HFFc6 (cell line): ENCODE data around the gene ARHGAP11A. TPM values are rescaled to one million over a fixed set of nuclear protein-coding genes. Genes with fewer than 3 reads are reported as not detected.

Experiments used
- DNase-seq: peaks from one replicate; pipeline ENCODE4 v3.0.0-alpha.2; 2018
- H3K27ac Mint-ChIP-seq: 2 replicates; pipeline ENCODE4 v1.8.0; 2020; ENCODE audit warnings: mild to moderate bottlenecking, mixed read lengths
- H3K27me3 Mint-ChIP-seq: 2 replicates; pipeline ENCODE4 v1.8.0; 2021; ENCODE audit warnings: mild to moderate bottlenecking, moderate library complexity, mixed read lengths; ENCODE audit not compliant: insufficient read depth
- H3K36me3 Mint-ChIP-seq: 2 replicates; pipeline ENCODE4 v1.8.0; 2021; ENCODE audit warnings: low read depth, mixed read lengths
- H3K4me1 Mint-ChIP-seq: 2 replicates; pipeline ENCODE4 v1.8.0; 2020; ENCODE audit warnings: low read depth, mixed read lengths
- H3K4me3 Mint-ChIP-seq: 2 replicates; pipeline ENCODE4 v1.8.0; 2020; ENCODE audit warnings: mild to moderate bottlenecking, moderate library complexity, mixed read lengths
- H3K9me3 Mint-ChIP-seq: 2 replicates; pipeline ENCODE4 v1.8.0; 2020; ENCODE audit warnings: mild to moderate bottlenecking, mixed read lengths
- CTCF ChIP-seq: fragments of 200-600 bp; sonication (generic); IDR thresholded peaks from 2 replicates; pipeline ENCODE4 v1.5.0; 2021; ENCODE audit warnings: antibody characterized with exemption, mild to moderate bottlenecking
- total RNA-seq, 6 experiments: library from RNA; stranded (reverse); fragmentation: NEBNext Ultra II Directional; extraction: Animal tissue kit (Norgen Biotek cat#: 25700); gene quantifications; 2 replicates in 1 of 6; 3 replicates in 5 of 6; pipeline ENCODE4 v1.2.3, GENCODE V29; 2021

ARHGAP11A gene
- total RNA-seq, 6 experiments from 2014 or later, result 24.9 to 95.0 (median 74.6) TPM

DNA sequence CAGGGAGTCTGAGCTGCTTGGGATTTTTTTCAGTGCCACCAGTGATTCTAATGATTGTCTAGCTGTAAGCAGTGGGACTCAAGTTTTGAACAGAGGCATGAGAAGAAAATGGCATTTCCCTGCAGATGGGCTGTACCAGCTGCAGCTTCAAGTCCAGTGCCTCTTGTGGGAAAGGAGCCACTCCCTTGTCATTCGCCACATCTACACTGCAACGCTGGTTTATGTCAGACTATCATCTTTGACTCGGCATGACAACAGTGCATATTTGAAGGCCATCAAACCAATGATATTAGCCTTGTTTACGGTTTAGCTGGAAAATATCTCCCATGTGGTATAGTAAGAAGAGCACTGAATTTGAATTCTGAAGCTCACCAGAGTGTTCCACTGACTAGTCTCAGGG is 48.4 kb downstream of the ARHGAP11A start:
- H3K4me3 Mint-ChIP-seq, result no peak overlapping the region
- DNase-seq, result no peak
- H3K27ac Mint-ChIP-seq, result peak overlapping the region; percentile 28; the same call in 1 of the 2 replicates

DNA sequence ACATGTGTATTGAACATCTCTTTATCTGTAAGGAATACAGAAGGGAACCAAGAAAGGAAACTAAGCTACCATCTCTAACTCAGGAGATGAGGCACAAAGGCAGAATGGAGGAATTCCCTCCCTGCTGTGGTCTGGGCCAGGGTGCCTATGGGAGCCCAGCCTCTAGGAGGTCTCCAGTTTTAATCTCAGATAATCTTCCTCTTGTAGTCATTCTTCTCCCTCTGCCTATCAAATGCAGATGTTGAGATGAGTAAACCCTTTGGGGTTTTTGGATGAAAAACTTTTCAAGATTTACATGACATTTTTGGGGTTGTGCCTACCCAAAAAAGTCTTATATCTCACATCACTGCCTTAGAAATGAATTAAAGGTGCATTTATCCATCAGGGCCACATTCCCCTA is 49.5 kb downstream of the ARHGAP11A start:
- DNase-seq, result no peak
- TF ChIP-seq CTCF, result no peak
- peaks cover 68% of the 10 kb centered on the region for H3K4me1 Mint-ChIP-seq
- peaks cover 5% of the 10 kb centered on the region; the same call in 1 of the 2 replicates for H3K36me3 Mint-ChIP-seq
- H3K4me3 Mint-ChIP-seq, result no peak overlapping the region
- H3K27ac Mint-ChIP-seq, result peak overlapping the region; percentile 38
- no peaks in the 10 kb centered on the region for H3K27me3 Mint-ChIP-seq
- no peaks in the 10 kb centered on the region for H3K9me3 Mint-ChIP-seq

More for the DNA sequence above, 48.4 kb downstream of the ARHGAP11A start:
- Mint-ChIP-seq H3K4me1 (peaks cover 68% of the 10 kb centered on the region), H3K36me3 (peaks cover 2% of the 10 kb centered on the region; the same call in 1 of the 2 replicates), H3K9me3 (no peaks in the 10 kb centered on the region), H3K27me3 (no peaks in the 10 kb centered on the region)
- no peak for TF ChIP-seq CTCF

GRCh38 chr15:32667321-32667720 is 52.0 kb downstream of the ARHGAP11A start:
- Mint-ChIP-seq H3K27ac (no peak overlapping the region), H3K9me3 (no peaks in the 10 kb centered on the region), H3K4me1 (peaks cover 71% of the 10 kb centered on the region), H3K36me3 (peaks cover 5% of the 10 kb centered on the region; the same call in 1 of the 2 replicates), H3K4me3 (no peak overlapping the region), H3K27me3 (no peaks in the 10 kb centered on the region)
- DNase-seq, result no peak
- TF ChIP-seq CTCF, result no peak

DNA sequence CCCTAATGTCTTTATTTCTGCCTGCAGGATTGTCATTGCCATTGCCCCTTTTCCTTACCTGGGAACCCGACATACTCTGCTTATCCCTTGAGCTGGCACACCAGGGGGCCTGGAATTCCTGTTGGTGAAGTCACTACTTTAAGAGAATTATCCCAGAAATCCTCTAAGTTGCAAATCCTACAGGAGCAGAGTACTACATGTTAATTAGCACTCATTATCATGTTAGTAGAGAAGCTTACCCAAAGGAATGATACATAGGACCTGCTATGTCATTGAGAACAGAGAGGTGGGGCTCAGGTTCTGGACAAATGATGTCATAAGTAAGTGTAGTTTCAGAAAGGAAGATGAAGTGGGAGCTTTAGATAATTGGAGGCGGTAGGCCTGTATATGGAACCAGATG is 53.6 kb downstream of the ARHGAP11A start:
- Mint-ChIP-seq H3K9me3 (no peaks in the 10 kb centered on the region), H3K4me1 (peaks cover 54% of the 10 kb centered on the region), H3K36me3 (peaks cover 5% of the 10 kb centered on the region; the same call in 1 of the 2 replicates), H3K4me3 (peak overlapping the region; percentile 33), H3K27ac (peak overlapping the region; percentile 47), H3K27me3 (no peaks in the 10 kb centered on the region)
- peak; percentile 29; the same call in 1 of the 2 replicates for TF ChIP-seq CTCF
- no peak for DNase-seq

DNA sequence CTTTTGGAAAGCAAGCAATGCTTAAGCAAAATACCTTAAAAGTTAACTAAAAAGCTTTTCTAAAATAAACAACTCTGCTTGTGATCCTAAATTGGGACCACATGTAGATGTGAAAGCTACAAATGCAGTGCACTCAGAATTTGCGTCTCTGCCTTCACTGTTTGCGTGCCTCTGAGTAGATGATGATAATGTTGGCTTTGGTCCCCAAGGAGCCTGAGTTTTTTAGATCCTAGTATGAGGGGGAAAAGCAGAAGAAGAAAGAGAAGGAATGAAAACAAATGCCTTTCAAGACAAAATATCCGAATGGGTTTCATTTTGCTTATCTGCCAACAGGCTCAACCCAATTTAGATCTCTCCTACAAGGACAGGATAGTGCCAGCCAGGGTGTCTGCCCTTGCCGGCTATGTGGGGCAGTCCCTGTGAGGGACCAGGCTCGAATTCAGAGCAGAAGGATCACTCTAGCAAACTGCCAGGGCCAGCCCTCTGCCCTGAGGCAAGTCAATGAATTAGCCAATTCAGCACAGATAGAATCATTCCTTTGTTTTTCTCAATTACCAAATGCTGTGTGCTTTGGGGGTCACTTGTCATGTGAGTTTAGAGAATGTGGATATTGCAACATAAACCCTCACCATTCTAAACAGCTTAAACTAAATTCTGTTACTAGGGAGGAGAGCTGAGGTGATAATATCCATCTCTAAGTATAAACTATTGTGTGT is 54.8 kb downstream of the ARHGAP11A start:
- no peak for TF ChIP-seq CTCF
- Mint-ChIP-seq H3K27me3 (no peaks in the 10 kb centered on the region; the same call in 1 of the 2 replicates), H3K9me3 (no peaks in the 10 kb centered on the region), H3K4me1 (peaks cover 44% of the 10 kb centered on the region), H3K27ac (peak overlapping the region; percentile 95), H3K36me3 (peaks cover 5% of the 10 kb centered on the region; the same call in 1 of the 2 replicates), H3K4me3 (peak overlapping the region; percentile 85)
- peak; percentile 71 for DNase-seq
